Hepatocyte (in vitro differentiated cells): Measurements from ENCODE around the gene ISYNA1. TPM values are rescaled to one million over a fixed set of nuclear protein-coding genes. Genes with fewer than 3 reads are reported as not detected.

Experiments
- DNase-seq: peaks from one replicate; pipeline ENCODE4 v3.0.0-alpha.2; 2016; ENCODE audit warnings: low spot score
- H2AFZ ChIP-seq: fragments of 200-600 bp; sonication (generic); 2 replicates; pipeline ENCODE4 v1.6.0; 2016; ENCODE audit warnings: antibody characterized with exemption, mild to moderate bottlenecking
- H3K27ac ChIP-seq: fragments of 200-600 bp; sonication (generic); 2 replicates; pipeline ENCODE4 v1.5.1; 2016; ENCODE audit warnings: mild to moderate bottlenecking
- H3K27me3 ChIP-seq: fragments of 200-600 bp; sonication (generic); 2 replicates; pipeline ENCODE4 v1.6.1; 2016
- H3K36me3 ChIP-seq: fragments of 200-600 bp; sonication (generic); replicated peaks from 2 replicates; pipeline ENCODE4 v1.5.1; 2016; ENCODE audit warnings: low read depth; ENCODE audit not compliant: insufficient read depth
- H3K4me1 ChIP-seq: fragments of 200-600 bp; sonication (generic); 2 replicates; pipeline ENCODE4 v1.5.1; 2016; ENCODE audit warnings: mild to moderate bottlenecking, moderate library complexity; ENCODE audit not compliant: insufficient read depth
- H3K4me2 ChIP-seq: fragments of 200-600 bp; sonication (generic); 2 replicates; pipeline ENCODE4 v1.6.0; 2016
- H3K4me3 ChIP-seq: fragments of 200-600 bp; sonication (generic); 2 replicates; pipeline ENCODE4 v1.5.1; 2016; ENCODE audit warnings: mild to moderate bottlenecking
- H3K79me2 ChIP-seq: fragments of 200-600 bp; sonication (generic); 2 replicates; pipeline ENCODE4 v1.6.0; 2017; ENCODE audit warnings: mild to moderate bottlenecking
- H3K9me2 ChIP-seq: fragments of 200-600 bp; sonication (generic); replicated peaks from 2 replicates; pipeline ENCODE4 v1.6.0; 2017; ENCODE audit warnings: mild to moderate bottlenecking; ENCODE audit not compliant: insufficient read depth
- H3K9me3 ChIP-seq: fragments of 200-600 bp; sonication (generic); 2 replicates; pipeline ENCODE4 v1.5.1; 2016; ENCODE audit warnings: low read depth, mild to moderate bottlenecking
- H4K20me1 ChIP-seq: fragments of 200-600 bp; sonication (generic); 2 replicates; pipeline ENCODE4 v1.6.0; 2016; ENCODE audit warnings: mild to moderate bottlenecking; ENCODE audit not compliant: insufficient read depth, poor library complexity, severe bottlenecking
- CTCF ChIP-seq: fragments of 200-600 bp; sonication (generic); IDR thresholded peaks from 2 replicates; pipeline ENCODE4 v1.5.1; 2016; ENCODE audit warnings: antibody characterized with exemption, mild to moderate bottlenecking; ENCODE audit not compliant: poor library complexity
- EZH2 ChIP-seq: fragments of 200-600 bp; sonication (generic); IDR thresholded peaks from 2 replicates; pipeline ENCODE4 v1.6.1; 2016; ENCODE audit warnings: antibody characterized with exemption, mild to moderate bottlenecking, borderline replicate concordance
- EZH2phosphoT487 ChIP-seq: fragments of 200-600 bp; sonication (generic); IDR thresholded peaks from one replicate; pipeline ENCODE4 v1.6.1; 2018; ENCODE audit warnings: antibody characterized with exemption, mild to moderate bottlenecking, low read depth, moderate library complexity; ENCODE audit not compliant: unreplicated experiment, severe bottlenecking
- WGBS: methylation state at CpG from one replicate; pipeline ENCODE4 v1.1.6; 2016; ENCODE audit warnings: low lambda C conversion rate; ENCODE audit errors: missing lambda C conversion rate; 5-methylcytosine and 5-hydroxymethylcytosine counted together
- polyA plus RNA-seq: library from polyadenylated mRNA; unstranded; fragments of >200 nt; fragmentation: Nextera tagmentation; extraction: Ambion mirVana; gene quantifications from 2 replicates; pipeline ENCODE4 v1.2.1, GENCODE V29; 2016
- total RNA-seq: library from RNA; depleted of rRNA; stranded (reverse); fragments of >200 nt; gene quantifications from 2 replicates; pipeline ENCODE4 v1.2.3, GENCODE V29; 2014

Gene ISYNA1
- total and polyA plus RNA-seq, 2 experiments from 2014 or later: 51.5 to 144 TPM

GRCh38 chr19:18392417-18392816 is 45.5 kb downstream of the ISYNA1 start:
- H3K79me2 ChIP-seq: peaks cover 6% of the 10 kb centered on the region
- H3K9me3 ChIP-seq: no peaks in the 10 kb centered on the region
- peaks cover 5% of the 10 kb centered on the region for H3K4me1 ChIP-seq
- no peak overlapping the region for H2AFZ ChIP-seq
- no peaks in the 10 kb centered on the region for H4K20me1 ChIP-seq
- H3K27me3 ChIP-seq: no peaks in the 10 kb centered on the region
- no peak overlapping the region for H3K4me3 ChIP-seq
- H3K27ac ChIP-seq: no peak overlapping the region
- TF ChIP-seq EZH2 (no peak), EZH2phosphoT487 (no peak), CTCF (no peak)
- no peak for DNase-seq
- no peaks in the 10 kb centered on the region for H3K9me2 ChIP-seq
- H3K4me2 ChIP-seq: no peak overlapping the region
- whole genome bisulfite sequencing: 77% methylated on average over 11 of the region's 11 CpGs
- no peaks in the 10 kb centered on the region for H3K36me3 ChIP-seq

- no peak overlapping the region for H2AFZ ChIP-seq
- H3K36me3 ChIP-seq: no peaks in the 10 kb centered on the region
- no peak for DNase-seq
- H4K20me1 ChIP-seq: no peaks in the 10 kb centered on the region
- WGBS: 86% methylated on average over 8 of the region's 9 CpGs
- peaks cover 14% of the 10 kb centered on the region for H3K79me2 ChIP-seq
- H3K9me2 ChIP-seq: no peaks in the 10 kb centered on the region
- no peaks in the 10 kb centered on the region for H3K27me3 ChIP-seq
- no peak overlapping the region for H3K4me3 ChIP-seq
- no peak overlapping the region for H3K4me2 ChIP-seq
- no peak overlapping the region for H3K27ac ChIP-seq
- TF ChIP-seq CTCF (no peak), EZH2 (no peak), EZH2phosphoT487 (no peak)
- no peaks in the 10 kb centered on the region for H3K9me3 ChIP-seq
- H3K4me1 ChIP-seq: peaks cover 5% of the 10 kb centered on the region
These were observed 46.3 kb downstream of the ISYNA1 start for GRCh38 chr19:18391509-18392075.

- WGBS: 90% methylated on average over 6 of the region's 6 CpGs
- H3K27ac ChIP-seq: no peak overlapping the region
These were observed 47.6 kb downstream of the ISYNA1 start for GRCh38 chr19:18390065-18390907.

More at GRCh38 chr19:18390065-18390907, 47.6 kb downstream of the ISYNA1 start:
- Histone ChIP-seq H3K4me3 (no peak overlapping the region), H3K79me2 (peaks cover 18% of the 10 kb centered on the region), H3K27me3 (no peaks in the 10 kb centered on the region), H3K9me3 (no peaks in the 10 kb centered on the region), H3K9me2 (no peaks in the 10 kb centered on the region), H4K20me1 (no peaks in the 10 kb centered on the region), H2AFZ (no peak overlapping the region), H3K4me1 (peaks cover 11% of the 10 kb centered on the region), H3K4me2 (no peak overlapping the region), H3K36me3 (no peaks in the 10 kb centered on the region)
- no peak for DNase-seq
- no peak for TF ChIP-seq EZH2
- TF ChIP-seq EZH2phosphoT487: no peak
- TF ChIP-seq CTCF: no peak
